Suprapubic skin (tissue), 4 donors: ENCODE measurements around the gene PDE2A. TPM values are rescaled to one million over a fixed set of nuclear protein-coding genes. Genes with fewer than 3 reads are reported as not detected.

Experiments used
- DNase-seq, 2 donors: peaks; one replicate each; pipeline ENCODE4 v3.0.0-alpha.2; 2019; ENCODE audit warnings: low spot score in 2 of 2
- H3K27ac ChIP-seq: fragments of 200-600 bp; sonication (generic); one replicate; pipeline ENCODE4 v1.5.1; 2019
- H3K27me3 ChIP-seq: fragments of 200-600 bp; sonication (generic); one replicate; pipeline ENCODE4 v1.5.1; 2019
- H3K36me3 ChIP-seq: fragments of 200-600 bp; sonication (generic); one replicate; pipeline ENCODE4 v1.5.1; 2019
- H3K4me1 ChIP-seq: fragments of 200-600 bp; sonication (generic); one replicate; pipeline ENCODE4 v1.5.1; 2019
- H3K4me3 ChIP-seq: fragments of 200-600 bp; sonication (generic); one replicate; pipeline ENCODE4 v1.5.1; 2019; ENCODE audit warnings: mild to moderate bottlenecking
- H3K9me3 ChIP-seq: fragments of 200-600 bp; sonication (generic); one replicate; pipeline ENCODE4 v1.5.1; 2019
- CTCF ChIP-seq, 2 donors: fragments of 200-600 bp in 1 of 2; fragments of 450-650 bp in 1 of 2; sonication (generic) in 1 of 2; IDR thresholded peaks; one replicate each; pipeline ENCODE4 v1.5.1; 2016 to 2019; ENCODE audit warnings: antibody characterized with exemption in 2 of 2, mild to moderate bottlenecking in 1 of 2, moderate library complexity in 1 of 2
- EP300 ChIP-seq: sonication (generic); formaldehyde crosslinking; IDR thresholded peaks from one replicate; pipeline ENCODE4 v1.6.1; 2017; ENCODE audit warnings: antibody characterized with exemption
- POLR2A ChIP-seq, 2 donors: fragments of 450-650 bp; IDR thresholded peaks; one replicate each; pipeline ENCODE4 v1.6.1; 2017; ENCODE audit warnings: antibody characterized with exemption in 2 of 2, mild to moderate bottlenecking in 2 of 2, moderate library complexity in 2 of 2
- POLR2AphosphoS5 ChIP-seq, 3 donors: sonication (generic); formaldehyde crosslinking; IDR thresholded peaks; one replicate each; pipeline ENCODE4 v1.6.1; 2017; ENCODE audit warnings: antibody characterized with exemption in 3 of 3
- WGBS: methylation state at CpG from one replicate; pipeline ENCODE4 v1.1.5; 2018; 5-methylcytosine and 5-hydroxymethylcytosine counted together
- total RNA-seq, 4 donors: library from RNA; depleted of rRNA; stranded (reverse); fragments of >200 nt; gene quantifications; one replicate each; pipeline ENCODE4 v1.1.0, GENCODE V29; 2016

PDE2A gene
- total RNA-seq, 4 donors from 2014 or later = 5.4 to 49.9 (median 31.2) TPM

DNA sequence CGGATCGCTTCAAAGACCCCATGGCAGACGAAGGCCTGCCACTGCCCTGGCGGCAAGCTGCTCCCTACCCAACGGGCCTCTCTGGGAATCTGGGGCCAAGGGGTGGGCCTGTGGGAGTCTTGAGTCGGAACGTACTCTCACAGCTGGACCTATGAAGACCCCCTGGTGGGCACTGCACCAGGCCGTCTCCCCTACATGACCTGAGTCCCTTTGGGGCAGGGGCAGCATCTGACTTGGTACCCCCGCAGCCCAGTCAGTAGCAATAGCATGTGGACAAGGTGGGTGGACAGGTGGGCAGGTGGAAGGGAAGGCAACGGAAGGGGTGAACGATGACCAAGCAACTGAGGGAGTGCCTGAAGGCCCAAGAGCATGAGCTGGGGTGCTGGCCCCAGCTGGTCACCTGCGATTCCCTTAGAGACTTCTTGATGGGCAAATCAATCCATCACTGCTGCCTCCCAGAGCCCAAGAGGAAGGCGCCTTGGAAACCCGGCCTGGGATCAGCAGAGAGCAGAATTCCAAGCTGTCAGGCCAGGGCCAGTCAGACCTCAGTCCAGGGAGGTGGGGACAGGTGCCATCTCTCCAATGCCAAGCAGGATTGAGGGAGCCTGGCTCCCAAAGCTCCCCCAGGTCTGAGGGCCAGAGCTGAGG lies 42.7 kb upstream of the PDE2A start:
- TF ChIP-seq POLR2AphosphoS5 (IDR thresholded peaks at IDR 0.05) = no peak
- no peak for TF ChIP-seq POLR2A (IDR thresholded peaks at IDR 0.05)
- no peak for TF ChIP-seq EP300
- TF ChIP-seq CTCF (IDR thresholded peaks at IDR 0.05) = no peak
- H3K9me3 ChIP-seq = no peaks in the 10 kb centered on the region
- H3K27me3 ChIP-seq = no peaks in the 10 kb centered on the region
- H3K27ac ChIP-seq = no peak overlapping the region
- no peak for DNase-seq
- H3K36me3 ChIP-seq = peaks cover 16% of the 10 kb centered on the region
- WGBS = 89% methylated on average over 13 of the region's 14 CpGs
- H3K4me3 ChIP-seq = no peak overlapping the region
- H3K4me1 ChIP-seq = peaks cover 56% of the 10 kb centered on the region

GRCh38 chr11:72716290-72716689 lies 42.1 kb upstream of the PDE2A start:
- Histone ChIP-seq H3K27me3 (no peaks in the 10 kb centered on the region), H3K4me3 (no peak overlapping the region), H3K36me3 (peaks cover 20% of the 10 kb centered on the region), H3K4me1 (peaks cover 52% of the 10 kb centered on the region), H3K27ac (no peak overlapping the region), H3K9me3 (no peaks in the 10 kb centered on the region)
- 53% methylated on average over 7 of the region's 7 CpGs for WGBS
- no peak for DNase-seq
- TF ChIP-seq POLR2A (IDR thresholded peaks at IDR 0.05) (no peak), CTCF (IDR thresholded peaks at IDR 0.05) (no peak), EP300 (no peak), POLR2AphosphoS5 (IDR thresholded peaks at IDR 0.05) (no peak)

- DNase-seq = no peak
- TF ChIP-seq POLR2AphosphoS5 (IDR thresholded peaks at IDR 0.05) (no peak), POLR2A (IDR thresholded peaks at IDR 0.05) (no peak), CTCF (IDR thresholded peaks at IDR 0.05) (no peak), EP300 (no peak)
- Histone ChIP-seq H3K27ac (peak overlapping the region; percentile 1), H3K9me3 (no peaks in the 10 kb centered on the region), H3K4me3 (peak overlapping the region; percentile 0), H3K4me1 (peaks cover 19% of the 10 kb centered on the region), H3K36me3 (peaks cover 51% of the 10 kb centered on the region), H3K27me3 (no peaks in the 10 kb centered on the region)
- WGBS = 71% methylated on average over 8 of the region's 10 CpGs
Measured at GRCh38 chr11:72712841-72713240, 38.6 kb upstream of the PDE2A start.

DNA sequence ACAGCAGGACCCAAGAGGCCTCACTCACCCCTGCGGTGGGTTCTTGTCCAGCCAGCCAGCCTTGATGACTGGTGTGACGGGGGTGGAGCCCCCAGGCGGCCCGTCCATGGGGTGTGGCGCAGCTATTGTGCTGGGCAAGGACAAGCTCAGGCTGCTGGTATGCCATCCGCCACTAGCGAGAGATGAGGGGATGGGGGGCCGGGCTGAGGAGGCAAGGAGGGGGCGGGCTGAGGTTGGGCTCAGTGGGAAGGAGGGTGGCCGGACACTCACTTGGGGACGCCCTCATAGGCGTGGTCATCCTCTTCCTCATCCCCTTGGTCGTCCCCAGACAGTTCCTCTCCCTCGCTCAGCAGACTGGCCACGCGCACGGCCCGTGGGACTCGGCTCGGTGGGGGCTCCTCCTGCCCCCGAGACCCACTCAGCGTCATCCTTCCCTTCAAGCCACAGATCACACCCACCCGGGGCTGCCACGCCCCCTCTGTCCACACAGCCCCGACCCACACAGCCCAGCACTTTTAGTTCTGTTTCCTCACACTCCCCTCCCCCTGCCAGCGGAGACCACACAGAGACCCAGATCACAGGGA lies 38.0 kb upstream of the PDE2A start:
- peaks cover 57% of the 10 kb centered on the region for H3K36me3 ChIP-seq
- no peak overlapping the region for H3K4me3 ChIP-seq

More for the DNA sequence above, 38.0 kb upstream of the PDE2A start:
- WGBS = 71% methylated on average over 22 of the region's 26 CpGs
- Histone ChIP-seq H3K27ac (peak overlapping the region; percentile 1), H3K27me3 (no peaks in the 10 kb centered on the region), H3K9me3 (no peaks in the 10 kb centered on the region), H3K4me1 (peaks cover 15% of the 10 kb centered on the region)
- peak in 1 of 2 donors; percentile 86 for DNase-seq
- no peak for TF ChIP-seq CTCF (IDR thresholded peaks at IDR 0.05)
- TF ChIP-seq POLR2AphosphoS5 (IDR thresholded peaks at IDR 0.05) = no peak
- no peak for TF ChIP-seq EP300
- no peak for TF ChIP-seq POLR2A (IDR thresholded peaks at IDR 0.05)
